Measurements from ENCODE around the gene RAB44.

DNA sequence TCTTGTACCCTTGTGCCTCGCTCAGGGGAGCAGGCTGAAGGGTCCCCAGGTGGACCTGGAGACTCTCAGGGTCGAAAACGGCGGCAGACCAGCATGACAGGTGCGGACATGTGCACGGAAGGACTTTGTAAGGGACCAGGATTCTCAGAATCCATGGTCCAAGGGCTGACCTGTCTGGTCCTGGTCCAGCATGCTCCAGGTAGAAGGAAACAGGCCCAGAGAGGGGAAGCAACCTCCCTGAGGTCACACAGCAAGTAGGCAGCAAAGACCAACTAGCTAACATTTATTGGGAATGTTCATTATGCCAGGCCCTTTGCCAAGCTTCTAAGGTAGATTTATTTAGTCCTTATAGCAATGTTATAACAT lies 13.2 kb upstream of the RAB44 start:
- TF ChIP-seq, protein P1, sequence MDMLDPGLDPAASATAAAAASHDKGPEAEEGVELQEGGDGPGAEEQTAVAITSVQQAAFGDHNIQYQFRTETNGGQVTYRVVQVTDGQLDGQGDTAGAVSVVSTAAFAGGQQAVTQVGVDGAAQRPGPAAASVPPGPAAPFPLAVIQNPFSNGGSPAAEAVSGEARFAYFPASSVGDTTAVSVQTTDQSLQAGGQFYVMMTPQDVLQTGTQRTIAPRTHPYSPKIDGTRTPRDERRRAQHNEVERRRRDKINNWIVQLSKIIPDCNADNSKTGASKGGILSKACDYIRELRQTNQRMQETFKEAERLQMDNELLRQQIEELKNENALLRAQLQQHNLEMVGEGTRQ (IDR thresholded peaks at IDR 0.05; ENCODE audit: low read depth, low read length), result no peak; the same call in 1 of the 2 replicates
- no peak for TF ChIP-seq CTCF (conservative IDR thresholded peaks at IDR 0.05; ENCODE audit: low read depth, low read length)
- no peak for TF ChIP-seq RFX5 (IDR thresholded peaks at IDR 0.05; ENCODE audit: low read depth, low read length)
- TF ChIP-seq POLR2A (IDR thresholded peaks at IDR 0.05; ENCODE audit: low read depth, low read length), result no peak
- no peak for TF ChIP-seq RAD21 (IDR thresholded peaks at IDR 0.05; ENCODE audit: low read length)
- TF ChIP-seq CHD1 (IDR thresholded peaks at IDR 0.05; ENCODE audit: low read depth, low read length), result no peak
- TF ChIP-seq, protein P2, sequence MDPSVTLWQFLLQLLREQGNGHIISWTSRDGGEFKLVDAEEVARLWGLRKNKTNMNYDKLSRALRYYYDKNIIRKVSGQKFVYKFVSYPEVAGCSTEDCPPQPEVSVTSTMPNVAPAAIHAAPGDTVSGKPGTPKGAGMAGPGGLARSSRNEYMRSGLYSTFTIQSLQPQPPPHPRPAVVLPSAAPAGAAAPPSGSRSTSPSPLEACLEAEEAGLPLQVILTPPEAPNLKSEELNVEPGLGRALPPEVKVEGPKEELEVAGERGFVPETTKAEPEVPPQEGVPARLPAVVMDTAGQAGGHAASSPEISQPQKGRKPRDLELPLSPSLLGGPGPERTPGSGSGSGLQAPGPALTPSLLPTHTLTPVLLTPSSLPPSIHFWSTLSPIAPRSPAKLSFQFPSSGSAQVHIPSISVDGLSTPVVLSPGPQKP (IDR thresholded peaks at IDR 0.05; ENCODE audit: borderline replicate concordance, low read depth, low read length), result no peak
- no peak for TF ChIP-seq MAFK (IDR thresholded peaks at IDR 0.05; ENCODE audit: low read depth, low read length)

Measured in IMR-90 (cell line).